CD4-positive, alpha-beta T cell treated with Interleukin-17A for 4 hours (primary cell): ENCODE measurements around the gene GALNT18.

ENCODE experiments used
- DNase-seq: peaks from one replicate; pipeline ENCODE4 v3.0.0-alpha.2; 2020; ENCODE audit warnings: mixed read lengths

GALNT18 gene

DNA sequence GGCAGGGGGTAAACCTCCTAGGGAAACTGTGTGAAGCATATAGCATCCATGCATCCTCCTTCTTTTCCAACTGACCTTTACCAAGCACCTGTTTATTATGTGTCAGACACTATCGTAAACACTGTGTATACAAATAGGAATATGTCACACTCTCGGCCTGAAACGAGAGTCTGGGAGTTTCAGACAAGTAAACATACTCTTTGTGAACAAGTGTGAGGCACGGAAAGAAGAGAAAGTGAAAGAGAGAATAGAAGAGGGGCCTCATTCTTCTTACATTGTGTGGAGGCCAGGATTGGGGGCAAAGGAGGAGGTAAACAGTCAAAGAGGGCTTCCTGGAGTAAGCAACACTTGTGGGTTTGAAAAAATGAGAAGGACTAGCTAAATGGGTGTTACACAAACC lies 285.1 kb downstream of the GALNT18 start:
- DNase-seq = no peak

- DNase-seq = no peak
Observed at GRCh38 chr11:11335043-11335442, 286.8 kb downstream of the GALNT18 start.

DNA sequence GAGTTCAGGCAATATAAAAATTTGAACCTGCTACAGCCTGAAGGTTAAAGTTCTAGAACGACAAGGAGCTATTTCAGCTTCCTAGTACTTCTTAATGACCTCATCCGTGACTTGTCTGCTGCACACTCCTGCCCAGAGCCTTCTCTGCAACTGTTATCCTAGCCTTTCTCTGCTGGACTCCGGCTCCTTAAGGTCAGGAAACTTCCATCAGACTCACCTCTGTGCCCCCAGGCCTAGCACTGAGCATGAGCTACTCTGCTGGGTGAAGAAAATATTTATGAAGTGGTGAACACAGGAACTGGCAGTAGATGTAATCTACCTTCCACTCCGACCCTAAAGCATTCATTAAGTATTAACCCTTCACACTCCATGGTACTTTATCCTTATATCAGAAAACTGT lies 287.2 kb downstream of the GALNT18 start:
- no peak for DNase-seq

DNA sequence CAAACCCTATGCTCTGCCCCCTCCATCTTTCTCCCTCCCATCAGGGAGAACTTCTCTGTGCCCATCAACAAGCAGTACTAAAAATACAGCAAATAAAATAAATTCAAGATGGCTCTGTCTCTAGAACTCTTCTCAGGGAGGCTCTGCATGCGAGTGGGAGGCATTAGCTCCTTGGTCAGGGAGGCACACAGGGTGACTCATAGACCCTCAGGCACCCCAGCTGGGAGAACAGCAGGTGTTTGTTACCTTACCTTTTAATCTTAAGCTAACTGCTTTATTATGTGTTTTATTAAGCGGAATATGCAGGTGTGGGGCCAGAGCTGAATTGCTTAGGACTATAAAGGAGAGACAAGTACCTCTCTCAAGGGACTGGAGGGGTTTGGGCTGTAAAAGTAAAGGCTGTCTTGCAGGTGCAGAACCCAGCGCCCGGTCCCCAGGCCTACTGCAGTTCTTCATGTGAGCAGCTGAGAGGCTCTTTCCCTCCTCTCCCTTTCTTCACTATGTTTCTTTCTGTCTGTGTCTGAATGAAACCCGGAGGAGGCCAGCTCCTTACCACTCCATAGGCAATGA lies 289.6 kb downstream of the GALNT18 start:
- no peak for DNase-seq

DNA sequence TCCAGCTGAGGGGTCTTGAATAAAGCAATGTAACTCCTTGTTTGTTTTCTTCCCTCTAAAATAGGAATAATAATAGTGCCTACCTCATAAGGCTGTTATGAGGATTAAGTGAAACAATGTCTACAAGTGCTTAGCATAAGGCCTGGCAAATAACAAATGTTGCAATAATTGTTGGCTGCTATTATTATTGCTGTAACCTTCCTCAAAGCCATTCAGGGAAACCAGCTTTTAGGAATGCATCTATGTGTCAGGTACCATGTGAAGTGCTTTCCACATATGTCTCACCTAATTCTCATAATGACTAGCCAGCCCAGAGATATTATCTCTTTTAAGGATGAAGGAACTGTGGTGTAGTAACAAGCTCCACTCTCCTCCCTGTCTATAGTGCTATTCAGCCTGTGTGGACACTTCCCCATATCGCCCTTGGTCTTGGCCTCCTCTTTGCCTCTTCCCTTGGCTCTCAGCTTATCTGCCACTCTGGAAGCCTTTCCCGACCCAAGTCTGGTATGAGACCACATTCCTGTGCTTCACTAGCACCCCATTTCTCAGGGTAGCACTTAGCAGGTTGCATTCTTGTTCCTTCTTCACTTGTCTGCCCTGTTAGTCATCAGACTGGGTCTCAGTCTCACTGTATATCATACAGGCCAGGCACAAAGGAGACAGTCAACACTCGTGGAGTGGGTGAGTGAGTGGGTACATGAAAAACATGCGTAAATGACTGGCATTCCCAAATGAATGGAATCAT lies 292.6 kb downstream of the GALNT18 start:
- no peak for DNase-seq

GRCh38 chr11:11324090-11324489 lies 297.7 kb downstream of the GALNT18 start:
- no peak for DNase-seq

DNA sequence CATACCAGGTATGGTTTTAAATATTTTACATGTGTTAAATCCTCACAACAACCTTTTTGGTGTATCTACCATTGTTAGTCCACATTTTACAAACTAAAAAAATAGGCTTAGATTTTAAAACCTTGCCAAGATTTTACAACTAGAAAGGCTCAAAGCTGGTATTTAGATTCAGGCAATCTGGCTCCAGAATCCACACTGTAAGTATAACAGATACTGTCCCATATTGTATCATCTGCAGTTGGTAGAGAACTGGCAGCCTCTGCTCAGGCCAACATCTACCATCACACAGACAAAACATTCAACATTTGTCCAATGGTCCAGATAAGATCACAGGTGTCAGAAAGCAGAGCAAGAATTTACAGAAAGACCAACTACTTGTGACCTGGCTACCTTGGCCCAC lies 299.7 kb downstream of the GALNT18 start:
- no peak for DNase-seq

DNA sequence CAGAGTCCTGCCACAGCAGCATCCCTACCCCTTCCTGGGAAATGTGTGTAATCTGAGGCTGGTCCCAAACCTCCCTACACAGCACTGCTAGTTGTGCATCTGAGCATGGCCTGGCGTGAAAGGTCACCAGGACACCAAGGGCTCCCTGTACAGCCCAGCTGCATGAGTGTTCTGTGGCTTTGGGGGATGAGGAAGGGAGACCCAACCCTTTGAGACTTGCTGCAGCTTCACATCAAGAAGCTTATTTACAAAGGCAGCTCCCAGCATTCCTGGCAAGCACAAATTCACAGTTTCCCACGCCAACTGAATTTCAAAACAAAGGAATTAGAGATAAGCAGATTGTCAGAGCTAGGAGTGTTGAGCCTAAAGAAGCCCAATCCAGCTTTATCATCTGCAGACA lies 301.0 kb downstream of the GALNT18 start:
- DNase-seq = no peak

GRCh38 chr11:11318961-11319360 lies 302.8 kb downstream of the GALNT18 start:
- DNase-seq = no peak

GRCh38 chr11:11318461-11318860 lies 303.3 kb downstream of the GALNT18 start:
- DNase-seq = no peak

DNA sequence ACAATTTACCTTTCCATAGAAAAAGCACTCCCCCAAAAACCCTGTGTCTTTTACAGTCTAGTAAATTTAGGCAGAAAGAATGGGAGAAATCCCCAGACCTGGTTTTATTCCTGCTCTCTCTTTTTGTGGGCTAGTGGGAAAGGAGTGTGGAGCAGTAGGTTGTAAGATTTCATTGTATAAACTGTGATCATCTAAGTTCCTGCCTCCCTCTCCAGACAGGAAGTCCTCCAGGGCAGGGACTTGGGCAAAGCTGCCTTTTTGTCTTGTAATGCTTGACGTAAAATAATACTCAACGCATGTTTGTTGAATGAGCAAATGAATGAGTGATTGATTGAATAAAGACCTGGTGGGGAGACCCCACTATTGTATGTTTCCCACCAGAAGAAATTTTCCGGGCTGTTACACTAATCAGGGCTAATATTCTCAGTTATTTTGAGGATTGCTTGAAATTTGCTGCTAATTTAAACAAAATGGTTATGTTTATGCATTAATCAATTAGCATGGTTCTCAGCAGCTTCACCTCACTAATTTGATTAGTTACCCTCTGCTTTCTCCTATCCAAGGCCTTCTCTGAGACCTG lies 305.1 kb downstream of the GALNT18 start:
- DNase-seq = no peak

DNA sequence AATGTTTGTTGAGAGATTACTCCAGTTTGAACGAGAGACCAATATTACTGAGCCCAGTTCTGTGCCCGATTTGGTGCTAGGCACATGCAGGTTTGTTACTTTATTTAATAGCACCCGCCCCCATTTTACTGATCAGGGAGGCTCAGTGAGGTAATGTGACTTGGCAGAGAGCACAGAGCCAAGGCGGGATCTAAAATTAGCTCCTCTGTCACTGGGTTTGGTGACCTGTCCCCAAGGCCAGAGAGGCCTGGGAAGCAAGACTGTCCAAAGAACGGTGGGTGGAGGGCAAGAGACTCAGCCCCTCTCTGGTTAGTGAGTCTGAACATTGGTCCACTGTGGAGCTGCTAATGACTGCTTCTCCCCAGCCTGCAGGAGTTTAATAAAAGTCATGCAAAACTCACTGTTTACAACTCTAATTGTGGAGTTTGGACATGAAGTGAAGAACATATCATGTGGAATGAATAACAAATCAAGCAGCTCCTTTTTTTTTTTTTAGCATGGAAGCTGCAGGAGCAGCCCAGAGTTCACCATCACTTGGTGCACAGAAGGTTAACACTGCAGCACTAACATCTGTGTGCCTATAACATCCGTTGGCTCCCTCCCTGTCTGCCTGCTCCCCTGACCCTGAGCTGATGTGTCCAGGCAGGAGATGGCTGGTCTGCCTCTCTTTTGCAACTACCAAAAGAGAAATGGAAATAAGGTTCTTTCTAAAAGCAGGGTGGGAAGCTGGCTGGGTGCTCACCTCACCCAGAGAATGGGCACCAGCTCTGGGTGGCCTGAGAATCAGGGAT lies 307.7 kb downstream of the GALNT18 start:
- no peak for DNase-seq

GRCh38 chr11:11313426-11313825 lies 308.4 kb downstream of the GALNT18 start:
- no peak for DNase-seq

- no peak for DNase-seq
Observed at GRCh38 chr11:11312738-11313137, 309.1 kb downstream of the GALNT18 start.

GRCh38 chr11:11311169-11311568 lies 310.6 kb downstream of the GALNT18 start:
- no peak for DNase-seq

GRCh38 chr11:11309906-11310305 lies 311.9 kb downstream of the GALNT18 start:
- no peak for DNase-seq

- DNase-seq = no peak
Observed at GRCh38 chr11:11308249-11308648, 313.6 kb downstream of the GALNT18 start.

DNA sequence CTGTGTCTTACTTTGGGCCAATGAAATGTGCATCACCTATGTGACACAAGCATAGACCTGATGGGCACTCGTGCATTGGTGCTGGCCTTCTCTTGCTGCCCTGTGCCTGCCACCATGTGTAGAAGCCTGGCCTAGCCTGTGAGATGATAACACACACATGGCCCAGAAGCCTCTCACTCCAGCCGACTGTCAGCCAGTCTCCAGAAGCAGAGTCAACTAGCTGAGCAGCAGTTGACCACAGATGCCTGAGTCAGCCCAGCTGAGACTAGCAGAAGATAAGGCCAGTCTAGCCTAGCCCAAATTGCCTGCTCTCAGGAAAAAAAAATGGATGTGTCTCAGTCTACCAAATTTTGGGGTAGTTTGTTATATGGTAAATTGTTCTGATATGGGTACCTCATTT lies 314.9 kb downstream of the GALNT18 start:
- no peak for DNase-seq

- DNase-seq = no peak
Observed at GRCh38 chr11:11304550-11304949, 317.3 kb downstream of the GALNT18 start.

- no peak for DNase-seq
Observed at GRCh38 chr11:11302565-11302964, 319.2 kb downstream of the GALNT18 start.

GRCh38 chr11:11301212-11301611 lies 320.6 kb downstream of the GALNT18 start:
- no peak for DNase-seq

- no peak for DNase-seq
Observed at GRCh38 chr11:11297578-11297977, 324.2 kb downstream of the GALNT18 start.

DNA sequence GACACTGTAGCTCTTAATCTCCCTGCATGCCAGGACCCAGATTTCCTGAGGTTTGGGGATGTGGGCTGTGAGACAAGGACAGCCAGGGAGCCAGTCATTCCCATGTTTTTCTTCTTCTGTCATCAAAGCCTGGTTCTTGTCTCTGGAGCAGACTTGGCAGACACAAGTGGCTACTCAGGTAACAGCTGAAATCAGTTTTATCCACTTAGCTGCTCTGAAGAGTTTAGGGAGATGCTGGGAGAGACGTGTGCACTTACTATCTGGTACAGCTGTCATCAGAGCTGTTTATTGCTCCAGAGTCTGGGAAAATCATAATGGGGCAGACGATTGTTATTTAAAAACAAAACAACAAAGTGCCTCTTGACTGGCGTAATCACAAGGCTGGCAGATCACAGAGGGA lies 325.4 kb downstream of the GALNT18 start:
- no peak for DNase-seq

GRCh38 chr11:11294551-11294855 lies 327.3 kb downstream of the GALNT18 start:
- no peak for DNase-seq
